Measurements from ENCODE around the gene DOK3.

The DOK3 gene, protein sequence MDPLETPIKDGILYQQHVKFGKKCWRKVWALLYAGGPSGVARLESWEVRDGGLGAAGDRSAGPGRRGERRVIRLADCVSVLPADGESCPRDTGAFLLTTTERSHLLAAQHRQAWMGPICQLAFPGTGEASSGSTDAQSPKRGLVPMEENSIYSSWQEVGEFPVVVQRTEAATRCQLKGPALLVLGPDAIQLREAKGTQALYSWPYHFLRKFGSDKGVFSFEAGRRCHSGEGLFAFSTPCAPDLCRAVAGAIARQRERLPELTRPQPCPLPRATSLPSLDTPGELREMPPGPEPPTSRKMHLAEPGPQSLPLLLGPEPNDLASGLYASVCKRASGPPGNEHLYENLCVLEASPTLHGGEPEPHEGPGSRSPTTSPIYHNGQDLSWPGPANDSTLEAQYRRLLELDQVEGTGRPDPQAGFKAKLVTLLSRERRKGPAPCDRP

GRCh38 chr5:177509381-177509951 is at the start of gene DOK3:
Gene DOK3, minus strand, starts transcription at chr5:177509826. Its CDS starts 286 bp downstream, at chr5:177509540.
- Histone ChIP-seq H3K27ac (ENCODE audit: low read depth in 2 of 2, low read length in 2 of 2) (peak within 1 kb of the TSS; percentile 50 to 82), H3K36me3 (ENCODE audit: control insufficient read depth in 2 of 2, insufficient read depth in 2 of 2, low read length in 2 of 2) (peaks cover 31 to 39% of the 10 kb centered on the region in 2 donors), H3K4me1 (ENCODE audit: control insufficient read depth in 2 of 2, insufficient read depth in 2 of 2, low read length in 2 of 2) (peaks cover 3 to 7% of the 10 kb centered on the region in 2 donors), H3K27me3 (ENCODE audit: control insufficient read depth in 2 of 2, insufficient read depth in 2 of 2, low read length in 2 of 2) (no peaks in the 10 kb centered on the region), H3K4me3 (ENCODE audit: low read length in 2 of 2) (peak within 1 kb of the TSS; percentile 47 to 71), H3K9ac (ENCODE audit: low read depth in 1 of 2, low read length in 2 of 2) (peak within 1 kb of the TSS; percentile 33 to 52), H3K9me3 (ENCODE audit: control insufficient read depth in 2 of 2, low read length in 2 of 2) (no peaks in the 10 kb centered on the region)

GRCh38 chr5:177557796-177558195 is 48.2 kb upstream of the DOK3 start:
- Histone ChIP-seq H3K9me3 (ENCODE audit: control insufficient read depth in 2 of 2, low read length in 2 of 2) (no peaks in the 10 kb centered on the region), H3K27me3 (ENCODE audit: control insufficient read depth in 2 of 2, insufficient read depth in 2 of 2, low read length in 2 of 2) (no peaks in the 10 kb centered on the region), H3K27ac (ENCODE audit: low read depth in 2 of 2, low read length in 2 of 2) (no peak overlapping the region), H3K4me3 (ENCODE audit: low read length in 2 of 2) (no peak overlapping the region), H3K36me3 (ENCODE audit: control insufficient read depth in 2 of 2, insufficient read depth in 2 of 2, low read length in 2 of 2) (no peaks in the 10 kb centered on the region), H3K9ac (ENCODE audit: low read depth in 1 of 2, low read length in 2 of 2) (no peak overlapping the region), H3K4me1 (ENCODE audit: control insufficient read depth in 2 of 2, insufficient read depth in 2 of 2, low read length in 2 of 2) (peaks cover 10 to 20% of the 10 kb centered on the region in 2 donors)

- Histone ChIP-seq H3K9me3 (ENCODE audit: control insufficient read depth in 2 of 2, low read length in 2 of 2) (no peaks in the 10 kb centered on the region), H3K36me3 (ENCODE audit: control insufficient read depth in 2 of 2, insufficient read depth in 2 of 2, low read length in 2 of 2) (no peaks in the 10 kb centered on the region), H3K27me3 (ENCODE audit: control insufficient read depth in 2 of 2, insufficient read depth in 2 of 2, low read length in 2 of 2) (no peaks in the 10 kb centered on the region), H3K27ac (ENCODE audit: low read depth in 2 of 2, low read length in 2 of 2) (no peak overlapping the region), H3K4me3 (ENCODE audit: low read length in 2 of 2) (no peak overlapping the region), H3K9ac (ENCODE audit: low read depth in 1 of 2, low read length in 2 of 2) (no peak overlapping the region), H3K4me1 (ENCODE audit: control insufficient read depth in 2 of 2, insufficient read depth in 2 of 2, low read length in 2 of 2) (peaks cover 10 to 22% of the 10 kb centered on the region in 2 donors)
Measured at GRCh38 chr5:177557041-177557647, 47.5 kb upstream of the DOK3 start.

DNA sequence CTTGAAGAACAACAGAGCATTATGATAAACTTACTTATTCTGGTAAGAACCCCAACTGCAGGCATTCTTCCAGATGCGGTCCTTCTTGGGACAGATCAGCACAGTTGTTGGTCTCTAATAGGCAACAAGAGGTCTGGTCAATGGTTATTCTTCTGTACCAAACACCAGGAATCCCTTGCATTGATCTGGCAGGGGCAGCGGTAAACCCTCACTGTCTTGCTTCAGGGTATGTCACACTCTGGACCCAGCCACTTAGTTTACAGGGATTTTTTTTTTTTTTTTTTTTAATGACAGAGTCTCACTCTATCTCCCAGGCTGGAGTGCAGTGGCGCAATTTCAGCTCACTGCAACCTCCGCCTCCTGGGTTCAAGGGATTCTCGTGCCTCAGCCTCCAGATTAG is 46.0 kb upstream of the DOK3 start:
- H3K4me1 ChIP-seq (ENCODE audit: control insufficient read depth in 2 of 2, insufficient read depth in 2 of 2, low read length in 2 of 2) = peaks cover 10 to 22% of the 10 kb centered on the region in 2 donors
- H3K4me3 ChIP-seq (ENCODE audit: low read length in 2 of 2) = no peak overlapping the region
- H3K9me3 ChIP-seq (ENCODE audit: control insufficient read depth in 2 of 2, low read length in 2 of 2) = no peaks in the 10 kb centered on the region
- H3K9ac ChIP-seq (ENCODE audit: low read depth in 1 of 2, low read length in 2 of 2) = no peak overlapping the region
- H3K27me3 ChIP-seq (ENCODE audit: control insufficient read depth in 2 of 2, insufficient read depth in 2 of 2, low read length in 2 of 2) = no peaks in the 10 kb centered on the region
- H3K27ac ChIP-seq (ENCODE audit: low read depth in 2 of 2, low read length in 2 of 2) = no peak overlapping the region
- H3K36me3 ChIP-seq (ENCODE audit: control insufficient read depth in 2 of 2, insufficient read depth in 2 of 2, low read length in 2 of 2) = peaks cover under 1 to 4% of the 10 kb centered on the region in 2 donors

- Histone ChIP-seq H3K4me3 (ENCODE audit: low read length in 2 of 2) (peak overlapping the region; percentile 74 to 84), H3K9ac (ENCODE audit: low read depth in 1 of 2, low read length in 2 of 2) (no peak overlapping the region), H3K27ac (ENCODE audit: low read depth in 2 of 2, low read length in 2 of 2) (no peak overlapping the region), H3K27me3 (ENCODE audit: control insufficient read depth in 2 of 2, insufficient read depth in 2 of 2, low read length in 2 of 2) (no peaks in the 10 kb centered on the region), H3K4me1 (ENCODE audit: control insufficient read depth in 2 of 2, insufficient read depth in 2 of 2, low read length in 2 of 2) (peaks cover 10 to 22% of the 10 kb centered on the region in 2 donors), H3K36me3 (ENCODE audit: control insufficient read depth in 2 of 2, insufficient read depth in 2 of 2, low read length in 2 of 2) (peaks cover 4 to 8% of the 10 kb centered on the region in 2 donors), H3K9me3 (ENCODE audit: control insufficient read depth in 2 of 2, low read length in 2 of 2) (no peaks in the 10 kb centered on the region)
Measured at GRCh38 chr5:177555228-177555627, 45.6 kb upstream of the DOK3 start.

DNA sequence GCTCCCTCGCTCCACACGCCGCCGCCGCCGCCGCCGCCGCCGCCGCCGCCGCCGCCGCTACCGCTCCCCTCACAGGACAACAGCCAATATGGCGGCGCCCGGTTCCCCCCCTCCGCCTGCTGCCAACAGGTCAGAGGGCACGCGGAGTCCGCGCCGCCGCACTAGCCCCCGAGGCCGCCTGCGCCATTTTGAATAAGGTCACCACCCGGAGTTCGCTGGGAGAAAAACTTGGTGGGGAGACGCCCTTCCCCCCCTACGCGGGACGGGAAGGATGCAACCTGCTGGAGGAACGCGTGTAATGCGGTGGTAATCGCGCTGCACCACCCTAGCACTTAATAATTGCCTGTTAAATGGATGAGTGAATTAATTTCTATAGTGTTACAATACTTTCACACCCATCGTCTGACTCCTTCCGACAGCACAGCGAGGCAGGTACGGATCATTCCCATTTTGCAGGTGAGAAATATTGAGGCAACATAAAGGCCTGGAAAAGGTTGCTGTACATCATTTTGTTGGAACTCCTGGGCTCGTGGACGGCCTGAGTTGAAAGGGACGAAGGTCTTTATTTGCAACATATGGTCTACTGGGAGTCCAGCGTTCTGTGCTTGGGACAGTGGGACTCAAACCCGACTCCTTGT is 45.0 kb upstream of the DOK3 start, which contains the start of gene FAM193B:
Gene FAM193B (minus strand): TSS at position 90 of the 638 bp plus-strand sequence. CDS start 105 bp downstream, outside the sequence.
- Histone ChIP-seq H3K27ac (ENCODE audit: low read depth in 2 of 2, low read length in 2 of 2) (peak within 1 kb of the TSS; percentile 54 to 71), H3K4me3 (ENCODE audit: low read length in 2 of 2) (peak within 1 kb of the TSS; percentile 76 to 84), H3K9me3 (ENCODE audit: control insufficient read depth in 2 of 2, low read length in 2 of 2) (no peaks in the 10 kb centered on the region), H3K9ac (ENCODE audit: low read depth in 1 of 2, low read length in 2 of 2) (peak within 1 kb of the TSS; percentile 63 to 78), H3K36me3 (ENCODE audit: control insufficient read depth in 2 of 2, insufficient read depth in 2 of 2, low read length in 2 of 2) (peaks cover 4 to 10% of the 10 kb centered on the region in 2 donors), H3K27me3 (ENCODE audit: control insufficient read depth in 2 of 2, insufficient read depth in 2 of 2, low read length in 2 of 2) (no peaks in the 10 kb centered on the region), H3K4me1 (ENCODE audit: control insufficient read depth in 2 of 2, insufficient read depth in 2 of 2, low read length in 2 of 2) (peaks cover 10 to 22% of the 10 kb centered on the region in 2 donors)

DNA sequence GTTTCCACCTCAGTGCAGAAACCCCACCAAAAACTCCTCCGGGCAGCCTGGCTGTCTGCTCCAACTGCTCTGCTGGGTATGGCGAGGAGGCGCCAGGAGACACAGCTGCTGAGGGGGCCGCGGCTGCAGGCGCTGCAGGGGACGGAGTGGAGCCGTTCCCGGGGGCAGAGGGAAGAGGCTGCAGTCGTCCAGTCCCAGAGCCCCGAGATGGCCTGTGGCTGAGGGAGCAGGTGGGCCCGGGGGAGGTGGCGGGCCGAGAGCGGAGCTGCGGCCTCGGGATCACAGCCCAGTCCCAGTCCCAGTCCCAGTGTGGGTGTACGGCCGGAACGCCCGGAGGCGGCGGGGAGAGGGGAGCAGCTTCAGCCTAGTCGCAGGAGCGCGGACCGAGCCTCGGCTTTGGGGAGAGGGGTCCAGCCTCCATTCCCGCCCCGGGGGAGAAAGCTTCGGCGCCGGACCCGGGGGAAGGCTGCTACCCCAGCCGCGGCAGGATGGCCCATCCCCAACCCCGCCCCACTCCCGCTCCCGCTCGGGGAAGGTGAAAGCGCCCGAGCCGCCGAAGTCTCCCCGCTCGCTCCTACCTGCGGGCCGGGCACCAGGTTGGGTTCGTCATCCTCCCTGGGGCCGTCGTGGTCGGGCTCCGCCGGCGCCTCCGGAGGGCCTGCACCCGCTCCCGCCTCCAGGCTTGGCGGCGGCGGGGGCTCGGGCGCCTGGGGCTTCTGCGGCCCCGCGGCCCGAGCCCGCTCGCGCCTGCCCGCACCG is 44.2 kb upstream of the DOK3 start:
- peaks cover 4 to 12% of the 10 kb centered on the region in 2 donors for H3K36me3 ChIP-seq (ENCODE audit: control insufficient read depth in 2 of 2, insufficient read depth in 2 of 2, low read length in 2 of 2)
- peaks cover 10 to 22% of the 10 kb centered on the region in 2 donors for H3K4me1 ChIP-seq (ENCODE audit: control insufficient read depth in 2 of 2, insufficient read depth in 2 of 2, low read length in 2 of 2)
- H3K9ac ChIP-seq (ENCODE audit: low read depth in 1 of 2, low read length in 2 of 2) = peak overlapping the region; percentile 63 to 78
- no peaks in the 10 kb centered on the region for H3K27me3 ChIP-seq (ENCODE audit: control insufficient read depth in 2 of 2, insufficient read depth in 2 of 2, low read length in 2 of 2)
- H3K27ac ChIP-seq (ENCODE audit: low read depth in 2 of 2, low read length in 2 of 2) = peak overlapping the region; percentile 54 to 71
- H3K9me3 ChIP-seq (ENCODE audit: control insufficient read depth in 2 of 2, low read length in 2 of 2) = no peaks in the 10 kb centered on the region
- peak overlapping the region; percentile 76 to 84 for H3K4me3 ChIP-seq (ENCODE audit: low read length in 2 of 2)

- H3K27me3 ChIP-seq (ENCODE audit: control insufficient read depth in 2 of 2, insufficient read depth in 2 of 2, low read length in 2 of 2) = no peaks in the 10 kb centered on the region
- no peaks in the 10 kb centered on the region for H3K9me3 ChIP-seq (ENCODE audit: control insufficient read depth in 2 of 2, low read length in 2 of 2)
- peaks cover 10 to 22% of the 10 kb centered on the region in 2 donors for H3K4me1 ChIP-seq (ENCODE audit: control insufficient read depth in 2 of 2, insufficient read depth in 2 of 2, low read length in 2 of 2)
- H3K9ac ChIP-seq (ENCODE audit: low read depth in 1 of 2, low read length in 2 of 2) = peak overlapping the region; percentile 63 to 78
- H3K4me3 ChIP-seq (ENCODE audit: low read length in 2 of 2) = peak overlapping the region; percentile 76 to 84
- H3K36me3 ChIP-seq (ENCODE audit: control insufficient read depth in 2 of 2, insufficient read depth in 2 of 2, low read length in 2 of 2) = peaks cover 4 to 12% of the 10 kb centered on the region in 2 donors
- peak overlapping the region in 1 of 2 donors; percentile 71 for H3K27ac ChIP-seq (ENCODE audit: low read depth in 2 of 2, low read length in 2 of 2)
Measured at GRCh38 chr5:177552839-177553455, 43.3 kb upstream of the DOK3 start.

GRCh38 chr5:177550122-177550521 is 40.5 kb upstream of the DOK3 start:
- peaks cover 10 to 18% of the 10 kb centered on the region in 2 donors for H3K4me1 ChIP-seq (ENCODE audit: control insufficient read depth in 2 of 2, insufficient read depth in 2 of 2, low read length in 2 of 2)
- H3K4me3 ChIP-seq (ENCODE audit: low read length in 2 of 2) = no peak overlapping the region
- peaks cover 4 to 17% of the 10 kb centered on the region in 2 donors for H3K36me3 ChIP-seq (ENCODE audit: control insufficient read depth in 2 of 2, insufficient read depth in 2 of 2, low read length in 2 of 2)
- H3K9me3 ChIP-seq (ENCODE audit: control insufficient read depth in 2 of 2, low read length in 2 of 2) = no peaks in the 10 kb centered on the region
- no peak overlapping the region for H3K9ac ChIP-seq (ENCODE audit: low read depth in 1 of 2, low read length in 2 of 2)
- no peak overlapping the region for H3K27ac ChIP-seq (ENCODE audit: low read depth in 2 of 2, low read length in 2 of 2)
- no peaks in the 10 kb centered on the region for H3K27me3 ChIP-seq (ENCODE audit: control insufficient read depth in 2 of 2, insufficient read depth in 2 of 2, low read length in 2 of 2)

All from mucosa of rectum (tissue), 2 donors.